HFF-Myc (cell line): ENCODE results near the gene TMEM171.

Experiments used
- DNase-seq: peaks from one replicate; pipeline ENCODE4 v3.0.0-alpha.2; 2011; ENCODE audit warnings: low read depth; ENCODE audit errors: extremely low read depth
- H3K4me3 ChIP-seq: replicated peaks from 2 replicates; pipeline ENCODE4 v1.5.1; 2011; ENCODE audit warnings: low read depth, mild to moderate bottlenecking, control low read depth, low read length
- CTCF ChIP-seq: IDR thresholded peaks from 2 replicates; pipeline ENCODE4 v1.5.1; 2012; ENCODE audit warnings: mild to moderate bottlenecking, low read depth, low read length, control low read depth; ENCODE audit errors: missing control alignments

TMEM171 gene

DNA sequence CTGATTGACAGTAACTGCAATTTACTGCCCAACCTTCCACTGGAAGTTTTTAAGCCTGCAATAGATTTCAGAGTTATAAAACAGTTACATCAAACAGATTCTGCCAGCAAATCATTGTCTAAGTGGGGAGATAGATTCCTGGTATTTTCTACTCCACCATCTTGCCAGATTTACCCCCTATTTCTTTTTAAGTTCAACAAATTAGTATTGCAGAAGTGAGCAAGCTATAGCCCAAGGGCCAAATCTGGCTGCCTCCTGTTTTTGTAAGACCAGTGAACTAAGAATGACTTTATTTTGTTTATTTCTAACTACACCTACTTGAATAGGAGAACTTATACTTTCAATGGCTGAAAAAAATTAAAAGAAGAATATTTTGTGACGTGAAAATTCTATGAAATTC lies 8.8 kb upstream of the TMEM171 start:
- no peak overlapping the region for H3K4me3 ChIP-seq
- no peak for DNase-seq
- TF ChIP-seq CTCF, result no peak

- no peak for DNase-seq
- H3K4me3 ChIP-seq, result no peak overlapping the region
- no peak for TF ChIP-seq CTCF
Observed at GRCh38 chr5:73112359-73112758, 8.0 kb upstream of the TMEM171 start.

GRCh38 chr5:73114044-73114688 lies 6.2 kb upstream of the TMEM171 start:
- no peak overlapping the region for H3K4me3 ChIP-seq
- no peak for TF ChIP-seq CTCF
- no peak for DNase-seq

- H3K4me3 ChIP-seq, result no peak overlapping the region
- peak; percentile 85 for DNase-seq
- no peak for TF ChIP-seq CTCF
Observed at GRCh38 chr5:73115399-73116051, 4.8 kb upstream of the TMEM171 start.

- H3K4me3 ChIP-seq, result no peak overlapping the region
- DNase-seq, result no peak
- no peak for TF ChIP-seq CTCF
Observed at GRCh38 chr5:73116506-73116905, 3.9 kb upstream of the TMEM171 start.

GRCh38 chr5:73117088-73117740 lies 3.2 kb upstream of the TMEM171 start:
- H3K4me3 ChIP-seq, result no peak overlapping the region
- DNase-seq, result no peak
- TF ChIP-seq CTCF, result no peak
